Progenitor cell of endocrine pancreas (in vitro differentiated cells): Measurements from ENCODE around the gene NBEA. TPM values are rescaled to one million over a fixed set of nuclear protein-coding genes. Genes with fewer than 3 reads are reported as not detected.
"Not testable (repeated sequence)": the region's sequence is repeated elsewhere in the genome, so short reads cannot be mapped to it uniquely, and the experiment has no call there.

Experiments
- DNase-seq: peaks from one replicate; pipeline ENCODE4 v3.0.0; 2021; ENCODE audit warnings: low spot score; ENCODE audit not compliant: unreplicated experiment
- H3K27ac Mint-ChIP-seq: 2 replicates; pipeline ENCODE4 v1.8.0; 2021; ENCODE audit warnings: mild to moderate bottlenecking, moderate library complexity, mixed read lengths
- H3K27me3 Mint-ChIP-seq: 2 replicates; pipeline ENCODE4 v1.8.0; 2021; ENCODE audit warnings: mixed read lengths
- H3K36me3 Mint-ChIP-seq: 2 replicates; pipeline ENCODE4 v1.8.0; 2022; ENCODE audit warnings: mixed read lengths; ENCODE audit not compliant: insufficient read depth
- H3K4me1 Mint-ChIP-seq: 2 replicates; pipeline ENCODE4 v1.8.0; 2021; ENCODE audit warnings: low read depth, mixed read lengths
- H3K4me3 Mint-ChIP-seq: 2 replicates; pipeline ENCODE4 v1.8.0; 2021; ENCODE audit warnings: low read depth, mild to moderate bottlenecking, moderate library complexity, mixed read lengths
- H3K9me3 Mint-ChIP-seq: 2 replicates; pipeline ENCODE4 v1.8.0; 2021; ENCODE audit warnings: low read depth, mixed read lengths
- CTCF ChIP-seq: fragments of 200-600 bp; sonication (generic); IDR thresholded peaks from one replicate; pipeline ENCODE4 v1.5.0; 2021; ENCODE audit warnings: antibody characterized with exemption, mild to moderate bottlenecking; ENCODE audit not compliant: unreplicated experiment
- total RNA-seq: library from RNA; stranded (reverse); gene quantifications from 2 replicates; pipeline ENCODE4 v1.2.1, GENCODE V29; 2021

NBEA gene
- total RNA-seq, 1 donor from 2014 or later: 21.7 TPM

- Mint-ChIP-seq H3K27ac (no peak overlapping the region), H3K9me3 (no peaks in the 10 kb centered on the region), H3K4me1 (no peaks in the 10 kb centered on the region), H3K36me3 (no peaks in the 10 kb centered on the region), H3K27me3 (no peaks in the 10 kb centered on the region), H3K4me3 (no peak overlapping the region)
- no peak for DNase-seq
- no peak for TF ChIP-seq CTCF
Measured at GRCh38 chr13:35055705-35056104, 113.6 kb downstream of the NBEA start.

- Mint-ChIP-seq H3K9me3 (no peaks in the 10 kb centered on the region), H3K36me3 (no peaks in the 10 kb centered on the region), H3K27ac (no peak overlapping the region), H3K4me1 (no peaks in the 10 kb centered on the region), H3K4me3 (no peak overlapping the region), H3K27me3 (no peaks in the 10 kb centered on the region)
- DNase-seq: no peak
- no peak for TF ChIP-seq CTCF
Measured at GRCh38 chr13:35057858-35058257, 115.8 kb downstream of the NBEA start.

- H3K4me3 Mint-ChIP-seq, H3K27me3 Mint-ChIP-seq, DNase-seq, H3K4me1 Mint-ChIP-seq, H3K27ac Mint-ChIP-seq, H3K9me3 Mint-ChIP-seq, H3K36me3 Mint-ChIP-seq: not testable (repeated sequence)
Measured at GRCh38 chr13:35058585-35058984, 116.5 kb downstream of the NBEA start.

GRCh38 chr13:35086667-35087066 is 144.6 kb downstream of the NBEA start:
- Mint-ChIP-seq H3K36me3 (peaks cover 20% of the 10 kb centered on the region), H3K9me3 (peaks cover 15% of the 10 kb centered on the region), H3K4me3 (no peak overlapping the region), H3K27me3 (no peaks in the 10 kb centered on the region), H3K4me1 (no peaks in the 10 kb centered on the region), H3K27ac (no peak overlapping the region)
- DNase-seq: no peak
- no peak for TF ChIP-seq CTCF

GRCh38 chr13:35092251-35092650 is 150.2 kb downstream of the NBEA start:
- no peaks in the 10 kb centered on the region for H3K4me1 Mint-ChIP-seq
- H3K27ac Mint-ChIP-seq: no peak overlapping the region
- no peaks in the 10 kb centered on the region for H3K27me3 Mint-ChIP-seq
- no peak for DNase-seq
- peaks cover 2% of the 10 kb centered on the region for H3K36me3 Mint-ChIP-seq
- TF ChIP-seq CTCF: no peak
- H3K9me3 Mint-ChIP-seq: peaks cover 4% of the 10 kb centered on the region
- no peak overlapping the region for H3K4me3 Mint-ChIP-seq

- no peaks in the 10 kb centered on the region for H3K27me3 Mint-ChIP-seq
Measured at GRCh38 chr13:35092751-35093150, 150.7 kb downstream of the NBEA start.

More at GRCh38 chr13:35092751-35093150, 150.7 kb downstream of the NBEA start:
- Mint-ChIP-seq H3K9me3 (peaks cover 1% of the 10 kb centered on the region), H3K4me1 (no peaks in the 10 kb centered on the region), H3K4me3 (no peak overlapping the region), H3K36me3 (peaks cover under 1% of the 10 kb centered on the region), H3K27ac (no peak overlapping the region)
- TF ChIP-seq CTCF: no peak
- DNase-seq: no peak
